NCI-H345 (cell line): ENCODE data around the gene PSAPL1.

ENCODE experiments used
- DNase-seq: peaks from one replicate; lab custom pipeline; 2025; lab: John Stamatoyannopoulos, UW

PSAPL1 gene

DNA sequence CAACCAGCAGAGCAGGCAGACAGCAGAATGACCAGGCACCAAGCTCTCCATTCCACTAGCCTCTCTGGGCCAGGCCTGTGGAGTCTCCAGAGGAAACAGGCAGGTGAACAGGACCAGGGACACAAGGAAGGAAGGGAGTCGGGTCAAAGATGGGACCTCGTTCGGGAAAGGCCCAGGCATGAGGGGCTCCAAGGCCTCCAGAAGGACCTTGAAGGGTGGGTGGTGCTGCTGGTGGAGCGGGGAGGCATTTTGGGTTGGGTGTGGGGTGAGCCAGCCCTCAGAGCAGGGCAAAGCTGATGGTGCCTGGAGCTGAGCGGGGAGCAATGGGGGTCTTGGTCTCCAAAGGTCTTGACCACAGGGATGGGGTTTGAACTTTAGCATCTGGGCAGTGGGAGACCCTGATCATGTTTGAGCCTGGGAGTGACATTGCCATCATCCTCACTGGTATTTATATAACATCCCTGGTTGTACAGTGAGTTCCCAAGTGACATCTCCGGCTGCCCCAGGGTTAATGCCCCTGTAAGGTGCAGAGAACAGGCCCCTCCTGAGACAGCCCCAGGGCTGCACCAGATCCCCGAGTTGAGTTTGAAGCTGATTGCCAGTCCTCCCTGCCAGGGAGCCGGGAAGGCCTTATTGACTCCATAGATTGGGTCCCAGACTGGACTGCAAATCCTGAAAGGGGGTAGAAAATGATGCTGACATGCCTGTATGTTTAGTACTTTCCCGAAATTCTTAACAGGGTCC lies 52.7 kb downstream of the PSAPL1 start:
- no peak for DNase-seq

DNA sequence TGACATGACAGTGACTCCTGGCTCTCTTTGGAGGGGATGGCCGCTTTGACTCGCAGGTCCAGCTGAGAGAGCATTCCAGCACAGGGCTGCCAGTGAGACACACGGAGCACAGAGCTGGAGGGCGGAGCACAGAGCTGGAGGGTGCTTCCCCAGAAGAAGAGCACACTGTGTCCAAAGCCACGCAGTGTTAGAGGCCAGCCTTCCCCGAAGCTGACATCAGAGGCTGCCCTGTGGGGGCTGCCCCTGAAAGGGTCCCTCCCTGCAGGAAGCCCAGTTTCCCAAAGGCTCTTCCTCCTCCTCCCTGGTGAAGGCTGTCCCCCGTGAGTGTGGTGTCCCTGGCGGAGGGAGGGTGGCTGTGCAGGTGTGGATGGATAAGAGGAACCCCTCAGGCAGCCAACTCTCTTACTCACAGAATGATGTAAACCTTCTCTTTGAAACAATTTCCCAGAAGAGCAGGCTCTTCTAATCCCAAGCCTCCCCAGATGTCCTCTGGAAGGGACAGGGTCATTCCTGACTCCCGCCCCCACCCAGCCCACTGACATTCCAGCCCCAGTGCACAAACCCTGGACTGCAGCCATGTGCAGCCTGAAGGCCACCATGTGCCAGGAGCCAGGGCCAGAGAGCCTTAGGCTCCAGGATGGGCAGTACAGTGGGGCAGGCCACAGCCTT lies 53.4 kb downstream of the PSAPL1 start:
- no peak for DNase-seq
